ENCODE data around the gene TBC1D10A.

Gene TBC1D10A

DNA sequence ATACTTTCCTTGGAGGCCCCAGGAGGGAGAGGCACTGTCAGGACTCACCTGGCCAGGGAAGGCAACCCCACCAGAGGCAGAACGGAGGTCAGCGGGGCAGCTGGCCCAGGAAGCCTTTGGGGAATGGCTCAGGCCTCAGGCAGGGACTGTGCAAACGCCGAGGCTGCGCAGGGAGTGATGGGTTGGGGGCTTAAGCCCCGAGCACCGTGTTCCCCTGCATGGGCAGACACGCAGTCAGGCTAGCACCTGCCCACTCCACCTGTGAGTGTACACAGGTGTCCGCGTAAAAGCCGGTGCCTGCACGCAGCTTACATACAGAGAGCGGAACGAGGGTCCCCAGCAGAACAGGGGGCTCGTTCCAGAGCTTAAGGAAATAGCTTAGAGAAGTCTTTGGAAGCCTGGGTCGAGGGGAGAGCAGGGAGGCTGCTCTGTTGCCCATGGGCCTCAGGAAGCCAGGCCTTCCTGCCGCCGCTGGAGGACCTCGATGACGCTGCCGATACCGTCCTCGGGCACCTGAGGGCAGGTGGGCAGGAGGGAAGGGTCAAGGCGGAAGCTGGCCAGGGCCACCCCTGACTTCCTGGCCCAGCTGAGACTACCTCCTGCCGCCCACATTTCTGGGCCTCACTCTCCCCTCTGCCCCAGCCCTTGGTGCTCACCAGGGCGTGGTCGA lies 41.4 kb downstream of the TBC1D10A start:
- DNase-seq (ENCODE audit: low read depth): no peak
- H3K4me3 ChIP-seq (ENCODE audit: low read depth, low read length): no peak overlapping the region
- no peak for TF ChIP-seq MYC (IDR thresholded peaks at IDR 0.05; ENCODE audit: low read depth, low read length)
- no peak for TF ChIP-seq MAX (IDR thresholded peaks at IDR 0.05; ENCODE audit: low read depth, low read length)
- TF ChIP-seq, protein P1, sequence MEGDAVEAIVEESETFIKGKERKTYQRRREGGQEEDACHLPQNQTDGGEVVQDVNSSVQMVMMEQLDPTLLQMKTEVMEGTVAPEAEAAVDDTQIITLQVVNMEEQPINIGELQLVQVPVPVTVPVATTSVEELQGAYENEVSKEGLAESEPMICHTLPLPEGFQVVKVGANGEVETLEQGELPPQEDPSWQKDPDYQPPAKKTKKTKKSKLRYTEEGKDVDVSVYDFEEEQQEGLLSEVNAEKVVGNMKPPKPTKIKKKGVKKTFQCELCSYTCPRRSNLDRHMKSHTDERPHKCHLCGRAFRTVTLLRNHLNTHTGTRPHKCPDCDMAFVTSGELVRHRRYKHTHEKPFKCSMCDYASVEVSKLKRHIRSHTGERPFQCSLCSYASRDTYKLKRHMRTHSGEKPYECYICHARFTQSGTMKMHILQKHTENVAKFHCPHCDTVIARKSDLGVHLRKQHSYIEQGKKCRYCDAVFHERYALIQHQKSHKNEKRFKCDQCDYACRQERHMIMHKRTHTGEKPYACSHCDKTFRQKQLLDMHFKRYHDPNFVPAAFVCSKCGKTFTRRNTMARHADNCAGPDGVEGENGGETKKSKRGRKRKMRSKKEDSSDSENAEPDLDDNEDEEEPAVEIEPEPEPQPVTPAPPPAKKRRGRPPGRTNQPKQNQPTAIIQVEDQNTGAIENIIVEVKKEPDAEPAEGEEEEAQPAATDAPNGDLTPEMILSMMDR (IDR thresholded peaks at IDR 0.05; ENCODE audit: low read depth, low read length): no peak
- no peak for TF ChIP-seq POLR2A (IDR thresholded peaks at IDR 0.05; ENCODE audit: extremely low read depth, insufficient read length)

GRCh38 chr22:30284666-30285065 lies 42.1 kb downstream of the TBC1D10A start:
- TF ChIP-seq MAX (IDR thresholded peaks at IDR 0.05; ENCODE audit: low read depth, low read length) (no peak), POLR2A (IDR thresholded peaks at IDR 0.05; ENCODE audit: extremely low read depth, insufficient read length) (no peak), MYC (IDR thresholded peaks at IDR 0.05; ENCODE audit: low read depth, low read length) (no peak)
- TF ChIP-seq, protein P1 (IDR thresholded peaks at IDR 0.05; ENCODE audit: low read depth, low read length): no peak
- DNase-seq (ENCODE audit: low read depth): no peak

GRCh38 chr22:30284172-30284571 lies 42.6 kb downstream of the TBC1D10A start:
- H3K4me3 ChIP-seq (ENCODE audit: low read depth, low read length): no peak overlapping the region
- DNase-seq (ENCODE audit: low read depth): no peak
- TF ChIP-seq, protein P1 (IDR thresholded peaks at IDR 0.05; ENCODE audit: low read depth, low read length): no peak
- TF ChIP-seq POLR2A (IDR thresholded peaks at IDR 0.05; ENCODE audit: extremely low read depth, insufficient read length): no peak
- TF ChIP-seq MYC (IDR thresholded peaks at IDR 0.05; ENCODE audit: low read depth, low read length): no peak
- TF ChIP-seq MAX (IDR thresholded peaks at IDR 0.05; ENCODE audit: low read depth, low read length): no peak

More at GRCh38 chr22:30284666-30285065, 42.1 kb downstream of the TBC1D10A start:
- H3K4me3 ChIP-seq (ENCODE audit: low read depth, low read length): no peak overlapping the region

GRCh38 chr22:30283342-30283741 lies 43.4 kb downstream of the TBC1D10A start:
- no peak overlapping the region for H3K4me3 ChIP-seq (ENCODE audit: low read depth, low read length)
- DNase-seq (ENCODE audit: low read depth): peak; percentile 35
- TF ChIP-seq POLR2A (IDR thresholded peaks at IDR 0.05; ENCODE audit: extremely low read depth, insufficient read length) (no peak), MYC (IDR thresholded peaks at IDR 0.05; ENCODE audit: low read depth, low read length) (no peak), MAX (IDR thresholded peaks at IDR 0.05; ENCODE audit: low read depth, low read length) (no peak)
- TF ChIP-seq, protein P1 (IDR thresholded peaks at IDR 0.05; ENCODE audit: low read depth, low read length): no peak

DNA sequence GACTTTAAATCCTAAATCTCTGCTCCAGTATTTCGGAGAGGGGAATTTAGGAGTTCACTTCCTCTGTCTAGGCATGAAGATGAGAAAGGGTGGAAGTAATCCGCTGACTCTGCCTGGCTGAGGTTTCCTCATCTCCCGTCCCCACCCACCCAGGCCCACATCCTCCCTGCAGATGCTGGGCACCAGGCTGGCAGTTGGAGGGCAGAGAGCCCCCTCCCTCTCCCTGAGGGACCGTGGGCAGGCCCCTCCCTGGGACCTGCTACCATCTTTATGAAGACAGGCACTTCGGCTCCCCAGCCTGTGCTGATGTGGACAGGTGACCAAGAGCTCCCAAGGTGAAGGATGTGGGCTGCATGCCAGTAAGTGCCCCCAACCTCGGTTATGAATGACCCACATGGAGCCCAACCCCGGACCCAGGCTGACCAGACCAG lies 44.1 kb downstream of the TBC1D10A start:
- TF ChIP-seq MYC (IDR thresholded peaks at IDR 0.05; ENCODE audit: low read depth, low read length): no peak
- no peak for TF ChIP-seq POLR2A (IDR thresholded peaks at IDR 0.05; ENCODE audit: extremely low read depth, insufficient read length)
- TF ChIP-seq MAX (IDR thresholded peaks at IDR 0.05; ENCODE audit: low read depth, low read length): no peak
- TF ChIP-seq, protein P1 (IDR thresholded peaks at IDR 0.05; ENCODE audit: low read depth, low read length): no peak
- no peak overlapping the region for H3K4me3 ChIP-seq (ENCODE audit: low read depth, low read length)
- DNase-seq (ENCODE audit: low read depth): peak; percentile 68
